Measurements from ENCODE around the gene NNMT.

Gene NNMT

DNA sequence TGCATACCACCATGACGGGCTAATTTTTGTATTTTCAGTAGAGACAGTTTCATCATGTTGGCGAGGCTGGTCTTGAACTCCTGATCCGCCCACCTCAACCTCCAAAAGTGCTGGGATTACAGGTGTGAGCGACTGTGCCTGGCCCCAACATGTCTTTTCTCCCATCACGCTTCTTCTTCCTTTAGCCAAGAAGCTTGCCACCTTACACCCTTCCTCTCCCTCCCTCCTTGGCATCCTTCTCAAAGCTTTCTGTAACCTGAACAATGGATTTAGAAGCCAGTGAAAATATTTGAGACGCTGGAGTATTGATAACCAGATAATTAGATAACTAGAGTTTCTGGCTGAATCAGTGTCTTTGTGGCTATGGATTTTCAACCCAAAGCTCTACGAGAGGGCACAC is 11.3 kb upstream of the NNMT start:
- no peak for DNase-seq (ENCODE audit: low read depth in 2 of 2)

GRCh38 chr11:114285599-114285998 is 10.6 kb upstream of the NNMT start:
- DNase-seq (ENCODE audit: low read depth in 2 of 2) = no peak

GRCh38 chr11:114286229-114286628 is 10.0 kb upstream of the NNMT start:
- no peak for DNase-seq (ENCODE audit: low read depth in 2 of 2)

DNA sequence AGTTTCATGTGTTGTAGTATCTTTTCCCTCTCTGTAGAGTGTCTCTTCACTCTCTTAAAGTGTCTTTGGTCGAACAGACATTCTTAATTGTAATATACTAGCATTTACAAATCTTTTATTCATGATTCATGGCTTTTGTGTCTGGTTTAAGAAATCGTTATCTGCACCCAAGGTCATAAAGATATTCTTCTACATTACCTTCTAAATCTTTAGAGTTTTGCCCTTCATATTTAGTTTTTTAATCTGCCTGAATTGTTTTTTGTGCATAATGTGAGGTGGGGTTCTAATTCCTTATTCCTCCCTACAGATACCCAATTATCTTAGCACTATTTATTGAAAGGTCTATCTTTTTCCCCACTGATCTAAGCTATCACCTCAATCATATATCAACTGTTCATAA is 9.0 kb upstream of the NNMT start:
- no peak for DNase-seq (ENCODE audit: low read depth in 2 of 2)

GRCh38 chr11:114288136-114288535 is 8.1 kb upstream of the NNMT start:
- no peak for DNase-seq (ENCODE audit: low read depth in 2 of 2)

DNA sequence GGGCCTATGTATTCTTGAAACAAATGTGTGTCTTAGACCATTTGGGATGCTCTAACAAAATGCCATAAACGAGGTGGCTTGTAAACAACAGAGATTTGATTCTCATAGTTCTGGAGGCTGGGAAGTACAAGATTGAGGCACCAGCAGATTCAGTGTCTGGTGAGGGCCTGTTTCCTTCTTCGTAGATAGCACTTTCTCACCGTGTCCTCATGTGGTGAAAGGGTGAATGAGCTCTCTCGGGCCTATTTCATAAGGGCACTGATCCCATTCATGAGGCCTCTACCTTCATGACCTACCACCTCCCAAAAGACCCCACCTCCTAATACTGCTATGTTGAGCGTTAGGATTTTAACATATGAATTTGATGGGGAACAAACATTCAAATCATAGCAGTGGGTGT is 6.4 kb upstream of the NNMT start:
- DNase-seq (ENCODE audit: low read depth in 2 of 2) = no peak

DNA sequence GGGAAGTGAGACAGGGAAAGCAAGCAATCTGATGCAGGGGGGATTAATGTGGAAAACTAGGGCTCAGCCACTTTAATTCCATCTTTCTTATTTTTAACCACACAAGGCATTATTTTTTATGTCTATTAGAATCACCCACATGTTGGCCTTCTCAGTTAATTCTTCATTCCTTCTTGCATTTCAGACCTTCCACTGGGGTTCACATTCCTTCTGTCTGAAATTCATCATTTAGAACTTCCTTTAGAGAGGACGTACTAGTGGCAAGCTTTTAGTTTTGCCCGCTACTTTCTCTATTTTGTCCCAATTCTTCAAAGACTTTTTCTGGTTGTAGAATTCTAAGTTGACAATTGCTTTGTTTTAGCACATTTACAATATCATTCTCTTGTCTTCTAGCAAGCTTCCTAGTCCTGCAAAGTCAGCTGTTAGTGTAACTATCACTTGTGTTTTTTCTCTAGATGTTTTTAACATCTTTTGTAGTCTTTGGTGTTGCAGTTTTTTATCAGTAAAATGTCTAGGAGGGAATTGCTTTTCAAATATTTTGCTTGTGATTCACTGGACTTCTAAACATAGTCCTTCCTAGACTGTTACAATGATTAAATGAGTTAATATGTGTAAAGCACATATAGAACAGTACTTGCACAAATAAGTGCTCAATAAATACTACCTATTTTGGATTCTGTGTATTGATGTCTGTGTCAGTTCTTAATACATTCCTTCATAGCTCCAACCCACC is 5.5 kb upstream of the NNMT start:
- DNase-seq (ENCODE audit: low read depth in 2 of 2) = no peak

DNA sequence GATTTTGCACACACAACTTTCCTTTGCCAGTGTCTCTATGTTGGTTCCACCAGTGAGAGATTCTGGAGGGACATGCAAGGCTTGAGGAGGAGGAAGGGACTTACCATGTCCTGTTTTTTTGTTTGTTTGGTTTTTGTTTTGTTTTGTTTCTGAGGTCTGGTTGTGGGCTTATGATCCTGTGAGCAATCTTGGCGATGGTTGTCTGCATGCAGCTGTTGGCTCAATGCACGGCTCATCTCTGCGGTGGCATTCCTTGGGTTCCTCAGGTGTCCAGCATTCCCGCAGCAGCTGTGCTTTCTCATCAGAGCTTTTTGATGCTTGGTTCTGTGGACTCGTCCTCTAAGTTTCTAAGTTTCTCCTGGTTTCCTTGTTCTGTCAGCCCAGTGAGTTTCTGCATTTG is 4.8 kb upstream of the NNMT start:
- DNase-seq (ENCODE audit: low read depth in 2 of 2) = no peak

DNA sequence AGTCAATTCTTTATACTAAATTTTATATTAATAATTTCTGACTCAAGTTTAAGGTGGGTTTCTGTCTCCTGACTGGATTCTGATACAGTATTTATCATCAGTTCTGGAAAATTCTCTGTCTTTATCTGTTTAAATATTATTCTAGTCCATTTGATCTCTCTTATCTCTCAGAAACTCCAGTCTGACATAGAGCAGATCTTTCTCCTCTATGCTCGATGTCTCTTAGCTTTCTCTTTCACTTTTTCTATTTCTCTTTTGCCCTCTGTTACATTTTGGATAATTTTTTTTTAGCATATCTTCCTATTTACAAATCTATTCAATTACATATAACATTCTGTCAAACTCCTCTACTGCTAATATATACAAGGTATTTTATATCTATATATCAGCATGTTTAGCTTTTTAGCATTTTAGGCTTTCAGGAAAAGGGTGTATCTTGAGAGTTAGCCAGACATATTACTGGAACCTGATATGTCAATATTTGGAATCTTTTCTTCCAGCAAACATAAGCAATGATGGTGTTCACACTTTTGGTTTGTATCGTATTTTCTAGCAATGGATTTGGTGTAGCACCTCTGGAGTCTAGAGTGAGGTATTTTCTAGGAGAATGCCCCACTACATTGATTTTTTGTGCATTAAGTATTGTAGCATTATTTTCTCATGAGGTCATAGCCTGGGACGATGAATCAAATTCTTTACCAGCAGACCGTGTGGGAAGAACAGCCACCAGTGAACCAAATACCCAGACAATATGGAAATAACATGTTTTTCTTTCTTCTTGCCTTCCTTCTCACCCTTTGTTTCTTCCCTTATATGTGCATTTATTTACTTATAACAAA is 4.1 kb upstream of the NNMT start:
- no peak for DNase-seq (ENCODE audit: low read depth in 2 of 2)

DNA sequence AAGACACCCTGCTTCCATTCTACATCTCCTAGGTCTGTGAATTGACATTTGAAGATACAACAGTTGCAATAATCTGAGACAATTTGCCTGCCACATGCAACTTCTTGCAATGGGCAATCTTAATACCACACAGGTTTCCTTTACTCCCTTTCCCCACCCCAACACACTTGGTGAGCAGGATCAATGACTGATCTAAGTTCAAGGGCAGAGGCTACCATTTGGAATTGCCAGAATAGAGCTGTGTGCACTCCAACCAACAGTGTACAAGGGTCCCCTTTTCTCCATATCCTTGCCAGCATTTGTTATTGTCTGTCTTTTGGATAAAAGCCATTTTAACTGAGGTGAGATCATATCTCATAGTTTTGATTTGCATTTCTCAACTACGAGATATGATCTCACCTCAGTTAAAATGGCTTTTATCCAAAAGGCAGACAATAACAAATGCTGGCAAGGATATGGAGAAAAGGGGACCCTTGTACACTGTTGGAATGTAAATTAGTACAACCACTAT is 2.9 kb upstream of the NNMT start:
- DNase-seq (ENCODE audit: low read depth in 2 of 2) = no peak

DNA sequence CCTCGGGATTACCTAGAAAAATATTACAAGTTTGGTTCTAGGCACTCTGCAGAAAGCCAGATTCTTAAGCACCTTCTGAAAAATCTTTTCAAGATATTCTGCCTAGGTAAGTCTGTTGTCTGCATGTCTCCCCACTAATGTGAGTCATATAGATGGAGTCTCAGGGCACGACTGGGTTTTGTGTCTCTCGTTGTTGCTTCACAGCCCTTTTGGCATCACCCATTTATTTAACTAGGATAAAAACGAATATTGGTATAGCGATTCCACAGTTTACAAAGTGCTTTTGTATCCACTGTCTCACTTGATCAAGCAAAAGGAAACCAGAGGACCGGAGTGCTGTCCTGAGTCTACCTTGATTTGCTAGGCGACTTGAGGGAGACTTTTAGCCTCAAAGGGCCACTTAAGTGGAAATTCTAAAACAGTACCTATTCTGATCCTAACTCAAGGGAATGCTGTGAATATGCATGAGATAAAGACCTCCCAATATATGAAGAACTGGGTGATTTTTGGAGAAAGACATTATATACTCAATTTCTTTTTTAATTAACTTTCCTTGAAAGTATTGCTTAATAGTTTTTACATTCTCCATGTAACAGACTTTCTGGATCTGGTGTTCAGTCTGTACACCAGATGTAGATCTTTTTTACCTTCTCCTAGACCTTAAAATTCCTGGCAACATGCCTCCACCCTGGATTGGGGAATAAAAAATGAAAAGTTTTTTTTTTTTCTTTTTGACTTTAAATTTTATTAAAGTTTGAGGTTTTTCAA is 590 bp downstream of the NNMT start:
- no peak for DNase-seq (ENCODE audit: low read depth in 2 of 2)

- no peak for DNase-seq (ENCODE audit: low read depth in 2 of 2)
These were observed 1.9 kb downstream of the NNMT start for GRCh38 chr11:114297806-114298709.

DNA sequence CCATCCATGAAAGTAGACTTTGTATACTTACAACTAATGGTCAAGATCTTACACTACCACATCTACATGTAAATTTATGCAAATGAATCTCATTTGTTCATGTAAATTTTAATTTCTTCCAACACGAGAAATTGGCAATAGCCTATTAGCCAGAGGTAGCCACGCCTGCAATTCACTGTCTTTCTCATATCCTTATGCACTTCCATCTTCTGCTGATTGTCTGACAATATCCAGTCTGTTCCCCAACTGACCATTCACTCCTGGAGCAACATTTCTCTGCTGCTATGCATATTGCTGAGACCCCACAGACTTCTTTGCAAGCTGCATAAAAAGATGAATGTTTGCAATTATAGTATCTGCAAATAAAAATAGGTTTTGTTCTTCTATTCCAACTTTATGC is 2.5 kb downstream of the NNMT start:
- no peak for DNase-seq (ENCODE audit: low read depth in 2 of 2)

DNA sequence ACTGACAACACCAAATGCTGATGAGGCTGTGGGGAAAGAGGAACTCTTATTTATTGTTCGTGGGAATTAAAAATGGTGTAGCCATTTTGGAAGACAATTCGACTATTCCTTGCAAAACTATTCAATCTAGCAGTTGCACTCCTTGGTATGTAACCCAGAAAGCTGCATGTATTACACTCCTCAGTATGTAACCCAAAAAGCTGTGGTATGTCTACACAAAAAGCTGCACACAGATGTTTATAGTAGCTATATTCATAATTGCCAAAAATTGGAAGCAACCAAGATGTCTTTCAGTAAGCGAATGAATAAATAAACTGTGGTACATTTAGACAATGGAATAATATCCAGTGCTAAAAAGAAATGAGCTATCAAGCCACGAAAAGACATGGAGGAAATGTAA is 4.9 kb downstream of the NNMT start:
- no peak for DNase-seq (ENCODE audit: low read depth in 2 of 2)

- no peak for DNase-seq (ENCODE audit: low read depth in 2 of 2)
These were observed 5.7 kb downstream of the NNMT start for GRCh38 chr11:114301927-114302326.

GRCh38 chr11:114302663-114303062 is 6.5 kb downstream of the NNMT start:
- no peak for DNase-seq (ENCODE audit: low read depth in 2 of 2)

DNA sequence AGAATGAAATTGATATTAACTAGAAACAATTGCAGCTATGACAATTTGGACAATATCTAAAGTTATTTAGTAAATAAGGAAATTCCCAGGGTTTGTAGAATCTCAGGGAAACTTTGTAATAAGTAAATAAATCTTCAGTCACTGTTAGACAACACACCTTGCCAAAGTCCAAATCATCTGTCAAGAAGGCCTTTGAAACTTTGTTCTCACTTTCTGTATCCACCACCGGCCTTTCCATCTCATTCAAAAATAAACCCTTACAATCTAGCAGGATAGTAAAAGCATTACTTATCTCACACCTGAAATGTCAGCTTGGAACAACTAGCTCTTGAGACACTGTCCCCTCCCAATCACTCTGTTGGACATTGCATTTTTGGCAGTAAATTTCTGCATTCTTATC is 7.9 kb downstream of the NNMT start:
- no peak for DNase-seq (ENCODE audit: low read depth in 2 of 2)

DNA sequence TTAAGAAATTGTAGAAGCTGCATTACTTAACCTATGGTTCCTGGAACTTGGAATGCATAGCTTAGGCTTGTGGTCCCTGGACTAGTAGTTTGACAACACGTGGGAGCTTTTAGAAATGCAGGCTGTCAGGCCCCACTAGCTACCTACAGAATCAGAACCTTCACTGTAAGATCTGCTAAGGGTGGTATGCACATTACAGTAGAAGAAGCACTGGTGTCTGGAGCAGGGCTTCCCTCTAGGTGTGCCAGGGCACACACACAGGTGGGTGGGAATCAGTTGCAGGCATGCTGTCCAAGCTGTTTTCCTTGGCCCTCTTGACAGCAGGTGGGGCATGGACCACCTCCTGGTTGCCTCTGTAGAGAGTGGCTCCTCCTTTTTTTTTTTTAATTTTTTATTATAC is 8.8 kb downstream of the NNMT start:
- no peak for DNase-seq (ENCODE audit: low read depth in 2 of 2)

DNA sequence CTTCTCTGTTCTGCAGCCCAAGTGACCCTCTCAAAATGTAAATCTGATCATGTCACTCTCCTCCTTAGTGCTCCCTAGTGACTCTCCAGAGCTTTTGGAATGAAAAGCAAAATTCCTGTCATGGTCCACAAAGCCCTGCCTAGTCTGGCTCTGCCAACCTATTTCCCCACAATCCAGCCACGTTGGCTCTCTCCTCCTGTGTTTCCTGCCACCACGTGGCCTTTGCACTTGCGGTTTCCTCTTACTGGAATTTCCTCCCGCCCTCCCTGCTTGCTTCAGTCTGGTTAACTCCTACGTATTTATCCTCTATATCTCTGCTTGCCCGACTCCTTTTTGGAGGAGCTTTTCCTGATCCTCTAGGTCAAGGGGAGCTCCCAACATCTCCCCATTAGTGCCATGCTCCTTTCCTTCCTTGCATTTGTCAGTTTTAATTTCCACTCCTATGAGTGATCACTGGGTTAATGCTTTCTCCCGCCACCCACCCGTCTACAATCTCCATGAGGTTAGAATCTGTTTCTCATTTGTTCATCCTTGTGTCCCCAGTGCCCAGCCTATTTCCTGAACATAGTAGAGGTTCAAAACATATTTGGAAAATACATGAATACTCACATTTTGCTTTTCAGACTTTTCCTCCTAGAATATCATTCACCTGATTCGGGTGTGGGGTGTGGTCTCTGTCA is 11.5 kb downstream of the NNMT start:
- no peak for DNase-seq (ENCODE audit: low read depth in 2 of 2)

- no peak for DNase-seq (ENCODE audit: low read depth in 2 of 2)
These were observed 12.5 kb downstream of the NNMT start for GRCh38 chr11:114308689-114309089.

GRCh38 chr11:114309517-114309916 is 13.3 kb downstream of the NNMT start:
- no peak for DNase-seq (ENCODE audit: low read depth in 2 of 2)
